ENCODE measurements around the gene ARSG. TPM values are rescaled to one million over a fixed set of nuclear protein-coding genes. Genes with fewer than 3 reads are reported as not detected.

The ARSG gene
- total and polyA plus RNA-seq, 2 donors (not counting 3 experiments of a cell fraction or from before 2014, with no cell fraction given): 3.9 to 7.0 TPM

DNA sequence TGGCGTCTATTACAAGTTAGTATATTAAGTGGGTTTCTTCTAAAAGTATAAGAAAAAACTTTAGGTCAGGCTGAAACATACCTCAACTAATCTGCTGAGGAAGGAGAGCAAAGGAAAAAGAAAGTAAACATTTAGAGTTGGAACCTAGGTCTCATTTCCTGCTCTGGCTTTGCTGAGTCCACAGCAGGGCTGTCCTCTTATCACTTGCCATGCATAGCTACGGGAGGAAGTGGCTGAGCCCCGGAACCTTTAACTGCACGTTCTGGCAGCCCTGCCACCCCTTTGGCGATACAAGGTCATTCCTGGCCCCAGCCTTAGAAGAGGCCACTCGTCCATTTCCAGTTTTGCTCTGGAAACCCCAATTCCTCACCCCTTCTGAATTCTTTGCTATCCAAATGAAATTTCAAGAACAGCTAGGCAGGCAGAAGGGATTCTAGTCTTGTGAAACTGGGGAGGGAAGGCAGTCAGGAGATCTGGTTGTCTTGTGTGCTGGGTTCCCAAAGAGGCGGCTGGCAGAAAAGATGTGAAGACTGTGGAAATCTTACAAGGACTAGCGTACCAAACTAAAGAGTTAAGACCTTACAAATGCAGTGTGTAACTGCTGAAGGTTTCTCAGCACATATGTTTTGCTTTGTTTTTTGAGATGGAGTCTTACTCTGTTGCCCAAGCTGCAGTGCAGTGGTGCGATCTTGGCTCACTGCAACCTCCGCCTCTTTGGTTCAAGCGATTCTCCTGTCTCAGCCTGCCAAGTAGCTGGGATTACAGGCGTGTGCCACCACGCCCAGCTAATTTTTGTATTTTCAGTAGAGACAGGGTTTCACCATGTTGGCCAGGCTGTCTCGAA is 146.9 kb downstream of the ARSG start:
- H3K9me1 ChIP-seq (replicated peaks; ENCODE audit: control insufficient read depth, extremely low read depth, insufficient read depth, low read length): no peaks in the 10 kb centered on the region
- peak overlapping the region; percentile 63 for H3K27ac ChIP-seq (ENCODE audit: insufficient read depth, low read depth, low read length)
- no peaks in the 10 kb centered on the region for H3K27me3 ChIP-seq (ENCODE audit: control insufficient read depth in 2 of 2, insufficient read depth in 2 of 2, low read length in 2 of 2)
- peak; percentile 79 for DNase-seq (ENCODE audit: low read depth, low spot score)
- TF ChIP-seq POLR2AphosphoS5 (IDR thresholded peaks at IDR 0.05; ENCODE audit: insufficient read depth, low read depth, low read length) (no peak), GATA2 (IDR thresholded peaks at IDR 0.05; ENCODE audit: insufficient read depth, insufficient read length, low read depth, low read length) (peak; percentile 67)
- H4K20me1 ChIP-seq (replicated peaks; ENCODE audit: control insufficient read depth, extremely low read depth, insufficient read depth, low read length): no peaks in the 10 kb centered on the region
- no TSS peak for BruUV-seq (replicated peaks)
- H3K9me3 ChIP-seq (replicated peaks; ENCODE audit: control insufficient read depth, insufficient read depth, low read length): no peaks in the 10 kb centered on the region
- peaks cover 46% of the 10 kb centered on the region for H3K4me1 ChIP-seq (ENCODE audit: control insufficient read depth, extremely low read depth, insufficient read depth, low read length)
- peak overlapping the region; percentile 4 for H3K9ac ChIP-seq (replicated peaks; ENCODE audit: extremely low read depth, insufficient read depth, low read length)
- H3K4me3 ChIP-seq (replicated peaks in 1 of 3; ENCODE audit: insufficient read depth in 1 of 3, low read depth in 1 of 3, low read length in 3 of 3): peak overlapping the region in 1 of 3 experiments; percentile 19
- FAIRE-seq: peak; percentile 76
- H3K4me2 ChIP-seq (ENCODE audit: insufficient read depth, low read length): peak overlapping the region; percentile 81
- ChIA-PET POLR2A (interaction anchor here (0.7 kb wide), 2 partner anchors 211 to 761 kb away, joined by 3 to 5 read pairs; no protein-coding TSS in a partner anchor), CTCF (interaction anchor here (0.7 to 4.6 kb wide), 8 partner anchors 9 to 321 kb away, joined by 3 to 41 read pairs (median 5); partner anchors contain the start of gene WIPI1)
- H3K79me2 ChIP-seq (ENCODE audit: control insufficient read depth, insufficient read depth, low read length): no peaks in the 10 kb centered on the region
- H3K36me3 ChIP-seq (ENCODE audit: control insufficient read depth in 2 of 2, extremely low read depth in 1 of 2, insufficient read depth in 2 of 2, low read length in 2 of 2): peaks cover 8 to 22% of the 10 kb centered on the region in 2 experiments
- intact Hi-C loops (cut with micrococcal nuclease): loop anchor here (2.0 kb wide), 1 partner anchor 233 kb away; no protein-coding TSS in a partner anchor
- H2AFZ ChIP-seq (ENCODE audit: low read depth, low read length): peak overlapping the region; percentile 56
- dilution Hi-C loops (cut with MboI; ENCODE audit: extremely low pct_ligation_motif_present, low sequenced_read_pairs): no loop called here

DNA sequence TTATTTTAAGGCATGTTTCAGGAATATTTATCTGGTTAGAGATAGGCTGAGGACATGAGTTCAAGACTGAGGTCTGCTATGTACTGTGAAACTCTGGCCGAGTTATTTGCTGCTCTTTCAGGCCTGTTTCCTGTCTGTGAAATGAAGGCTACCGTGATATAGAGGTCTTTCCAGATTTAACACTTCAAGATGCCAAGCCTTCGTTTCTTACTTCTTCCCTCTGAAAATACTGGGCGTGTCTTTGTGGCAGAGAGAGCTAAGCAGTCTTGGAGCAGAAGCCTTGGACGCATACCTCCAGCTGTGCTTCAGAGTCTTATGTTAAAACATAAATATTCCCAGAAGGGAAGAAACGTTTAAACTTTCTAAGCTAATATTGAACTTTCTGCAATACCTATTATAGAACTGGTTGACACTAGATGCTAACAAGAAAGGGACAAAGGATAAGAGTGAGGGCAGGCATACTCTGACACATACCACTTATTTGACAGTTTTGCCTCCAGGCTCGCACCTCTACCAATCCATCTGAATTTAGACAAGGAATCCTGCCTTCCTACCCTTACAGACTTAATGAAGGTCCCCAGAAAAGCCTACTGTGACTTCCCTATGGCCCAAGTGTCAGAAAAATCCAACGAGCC is 148.5 kb downstream of the ARSG start:
- no peak overlapping the region for H3K27ac ChIP-seq (ENCODE audit: insufficient read depth, low read depth, low read length)
- no peaks in the 10 kb centered on the region for H3K9me1 ChIP-seq (replicated peaks; ENCODE audit: control insufficient read depth, extremely low read depth, insufficient read depth, low read length)
- peaks cover 46% of the 10 kb centered on the region for H3K4me1 ChIP-seq (ENCODE audit: control insufficient read depth, extremely low read depth, insufficient read depth, low read length)
- FAIRE-seq (no peak), DNase-seq (ENCODE audit: low read depth, low spot score) (no peak)
- CTCF ChIA-PET: interaction anchor here (1.6 to 4.1 kb wide), 3 partner anchors 8 to 41 kb away, joined by 4 to 35 read pairs (median 7); partner anchors contain the start of gene WIPI1
- H3K27me3 ChIP-seq (ENCODE audit: control insufficient read depth in 2 of 2, insufficient read depth in 2 of 2, low read length in 2 of 2): no peaks in the 10 kb centered on the region
- POLR2A ChIA-PET: no interaction called here
- no TSS peak for BruUV-seq (replicated peaks)
- peaks cover 11 to 16% of the 10 kb centered on the region in 2 experiments for H3K36me3 ChIP-seq (ENCODE audit: control insufficient read depth in 2 of 2, extremely low read depth in 1 of 2, insufficient read depth in 2 of 2, low read length in 2 of 2)
- H3K9me3 ChIP-seq (replicated peaks; ENCODE audit: control insufficient read depth, insufficient read depth, low read length): no peaks in the 10 kb centered on the region
- no peaks in the 10 kb centered on the region for H4K20me1 ChIP-seq (replicated peaks; ENCODE audit: control insufficient read depth, extremely low read depth, insufficient read depth, low read length)
- dilution Hi-C loops (cut with MboI; ENCODE audit: extremely low pct_ligation_motif_present, low sequenced_read_pairs): no loop called here
- no peak overlapping the region for H3K4me2 ChIP-seq (ENCODE audit: insufficient read depth, low read length)
- no peak overlapping the region for H3K4me3 ChIP-seq (replicated peaks in 1 of 3; ENCODE audit: insufficient read depth in 1 of 3, low read depth in 1 of 3, low read length in 3 of 3)
- H3K79me2 ChIP-seq (ENCODE audit: control insufficient read depth, insufficient read depth, low read length): no peaks in the 10 kb centered on the region
- H2AFZ ChIP-seq (ENCODE audit: low read depth, low read length): no peak overlapping the region
- H3K9ac ChIP-seq (replicated peaks; ENCODE audit: extremely low read depth, insufficient read depth, low read length): no peak overlapping the region
- intact Hi-C loops (cut with micrococcal nuclease): no loop called here
- TF ChIP-seq POLR2AphosphoS5 (IDR thresholded peaks at IDR 0.05; ENCODE audit: insufficient read depth, low read depth, low read length) (no peak), GATA2 (IDR thresholded peaks at IDR 0.05; ENCODE audit: insufficient read depth, insufficient read length, low read depth, low read length) (no peak)
